ENCODE results near the gene SLC6A4.

- TF ChIP-seq POLR2A (IDR thresholded peaks at IDR 0.05; ENCODE audit: low read length) (no peak), GATA1 (IDR thresholded peaks at IDR 0.05; ENCODE audit: low read depth, low read length) (no peak)
These were observed 15.7 kb downstream of the SLC6A4 start for GRCh38 chr17:30219833-30220232.
